Measurements from ENCODE around the gene NOP14. TPM values are rescaled to one million over a fixed set of nuclear protein-coding genes. Genes with fewer than 3 reads are reported as not detected.

The NOP14 gene
- total RNA-seq, 1 experiment from 2014 or later = 50.1 TPM

DNA sequence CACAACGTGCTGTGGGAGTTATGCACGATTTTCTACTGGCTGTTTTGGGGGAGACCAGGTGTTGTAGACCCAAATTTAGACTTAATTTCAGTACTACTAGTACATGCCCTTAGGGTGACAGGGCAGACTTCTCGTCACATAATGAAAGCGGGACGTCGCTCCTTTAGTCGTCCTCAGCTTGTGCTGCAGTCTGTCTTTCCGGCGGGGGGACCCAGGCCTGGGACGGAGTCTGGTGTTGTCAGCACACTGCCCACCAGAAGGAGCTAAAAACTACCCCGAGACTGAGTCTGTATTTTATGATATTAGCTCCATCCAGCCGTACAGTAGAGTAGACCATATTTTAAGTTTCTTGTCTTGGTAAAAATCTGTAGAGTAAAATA, 35.5 kb downstream of the NOP14 start:
- Mint-ChIP-seq H3K4me3 (no peak overlapping the region), H3K27ac (peak overlapping the region; percentile 59 to 94 (median 91); a peak in 3 of 7 replicates), H3K27me3 (ENCODE audit: low read depth) (no peaks in the 10 kb centered on the region), H3K4me1 (peaks cover 16 to 29% of the 10 kb centered on the region in 2 experiments), H3K9me3 (peaks cover 0 to 5% of the 10 kb centered on the region in 2 experiments; a peak in 2 of 5 replicates), H3K36me3 (ENCODE audit: insufficient read depth in 1 of 3, low read depth in 3 of 3) (peaks cover 42 to 79% (median 63%) of the 10 kb centered on the region in 3 experiments)
- Histone ChIP-seq H2BK15ac (ENCODE audit: low read depth, low read length) (no peak overlapping the region), H2BK120ac (ENCODE audit: low read depth, low read length, poor library complexity, severe bottlenecking) (no peak overlapping the region), H3K27me3 (ENCODE audit: insufficient read depth, low read length) (no peaks in the 10 kb centered on the region), H3K14ac (ENCODE audit: insufficient read depth, low read length) (no peak overlapping the region), H4K20me1 (ENCODE audit: control insufficient read depth, insufficient read depth, insufficient read length) (peaks cover 2% of the 10 kb centered on the region), H3K9ac (ENCODE audit: extremely low read depth, insufficient read length, low read length) (no peak overlapping the region), H3K79me1 (ENCODE audit: insufficient read depth, low read depth, low read length, poor library complexity, severe bottlenecking) (no peaks in the 10 kb centered on the region), H2BK12ac (ENCODE audit: insufficient read length, low read depth, low read length) (no peak overlapping the region), H3K4ac (ENCODE audit: low read depth, low read length) (no peak overlapping the region), H3T11ph (ENCODE audit: low read length) (no peak overlapping the region), H3K4me2 (ENCODE audit: insufficient read depth, insufficient read length, low read length) (no peak overlapping the region), H3K56ac (ENCODE audit: insufficient read length, low read depth, low read length) (no peak overlapping the region), H3K23me2 (ENCODE audit: insufficient read length, low read depth, low read length, poor library complexity, severe bottlenecking) (no peaks in the 10 kb centered on the region), H4K8ac (replicated peaks; ENCODE audit: insufficient read length, low read depth, low read length) (no peak overlapping the region), H4K91ac (ENCODE audit: insufficient read length, low read depth, low read length) (no peak overlapping the region), H3K27ac (ENCODE audit: insufficient read length, low read depth, low read length) (no peak overlapping the region), H4K5ac (ENCODE audit: insufficient read length, low read depth, low read length) (no peak overlapping the region), H3K79me2 (ENCODE audit: insufficient read depth, low read length) (no peaks in the 10 kb centered on the region), H2AK5ac (ENCODE audit: insufficient read length, low read length) (no peak overlapping the region), H3K4me1 (ENCODE audit: insufficient read depth, low read length) (peaks cover 4% of the 10 kb centered on the region; the same call in 1 of the 2 replicates), H3K9me3 (ENCODE audit: control insufficient read depth, low read depth, low read length) (no peaks in the 10 kb centered on the region), H3K23ac (ENCODE audit: insufficient read length, low read depth, low read length) (no peak overlapping the region), H2BK5ac (ENCODE audit: insufficient read length, low read length) (no peak overlapping the region), H3K18ac (ENCODE audit: insufficient read length, low read depth, low read length) (no peak overlapping the region), H2BK20ac (ENCODE audit: low read depth, low read length, poor library complexity, severe bottlenecking) (no peak overlapping the region), H2AFZ (ENCODE audit: low read length) (no peak overlapping the region)
- DNase-seq = no peak
- TF ChIP-seq, protein P1, sequence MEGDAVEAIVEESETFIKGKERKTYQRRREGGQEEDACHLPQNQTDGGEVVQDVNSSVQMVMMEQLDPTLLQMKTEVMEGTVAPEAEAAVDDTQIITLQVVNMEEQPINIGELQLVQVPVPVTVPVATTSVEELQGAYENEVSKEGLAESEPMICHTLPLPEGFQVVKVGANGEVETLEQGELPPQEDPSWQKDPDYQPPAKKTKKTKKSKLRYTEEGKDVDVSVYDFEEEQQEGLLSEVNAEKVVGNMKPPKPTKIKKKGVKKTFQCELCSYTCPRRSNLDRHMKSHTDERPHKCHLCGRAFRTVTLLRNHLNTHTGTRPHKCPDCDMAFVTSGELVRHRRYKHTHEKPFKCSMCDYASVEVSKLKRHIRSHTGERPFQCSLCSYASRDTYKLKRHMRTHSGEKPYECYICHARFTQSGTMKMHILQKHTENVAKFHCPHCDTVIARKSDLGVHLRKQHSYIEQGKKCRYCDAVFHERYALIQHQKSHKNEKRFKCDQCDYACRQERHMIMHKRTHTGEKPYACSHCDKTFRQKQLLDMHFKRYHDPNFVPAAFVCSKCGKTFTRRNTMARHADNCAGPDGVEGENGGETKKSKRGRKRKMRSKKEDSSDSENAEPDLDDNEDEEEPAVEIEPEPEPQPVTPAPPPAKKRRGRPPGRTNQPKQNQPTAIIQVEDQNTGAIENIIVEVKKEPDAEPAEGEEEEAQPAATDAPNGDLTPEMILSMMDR (conservative IDR thresholded peaks at IDR 0.05) = no peak
- WGBS (ENCODE audit: extremely low coverage, insufficient read length, low lambda C conversion rate) = no CpG with 5 or more reads among the region's 12 CpGs

All from H9 (cell line).